ENCODE data around the gene CD82. TPM values are rescaled to one million over a fixed set of nuclear protein-coding genes. Genes with fewer than 3 reads are reported as not detected.

The CD82 gene
- total RNA-seq, 1 experiment from 2014 or later = 4.5 TPM

- Mint-ChIP-seq H3K27me3 (ENCODE audit: low read depth) (peaks cover 13% of the 10 kb centered on the region), H3K4me3 (no peak overlapping the region), H3K36me3 (ENCODE audit: insufficient read depth in 1 of 3, low read depth in 3 of 3) (peaks cover 0 to 2% (median 0%) of the 10 kb centered on the region in 3 experiments; a peak in 1 of 7 replicates), H3K27ac (no peak overlapping the region; a peak in 1 of 7 replicates), H3K9me3 (no peaks in the 10 kb centered on the region; a peak in 1 of 5 replicates), H3K4me1 (peaks cover 13 to 17% of the 10 kb centered on the region in 2 experiments)
- no peak overlapping the region for H2BK120ac ChIP-seq (ENCODE audit: low read depth, low read length, poor library complexity, severe bottlenecking)
- H3K27ac ChIP-seq (ENCODE audit: insufficient read length, low read depth, low read length) = no peak overlapping the region
- no peak overlapping the region for H4K91ac ChIP-seq (ENCODE audit: insufficient read length, low read depth, low read length)
- no peak overlapping the region for H2AK5ac ChIP-seq (ENCODE audit: insufficient read length, low read length)
- H3K56ac ChIP-seq (ENCODE audit: insufficient read length, low read depth, low read length) = no peak overlapping the region
- no peaks in the 10 kb centered on the region for H3K23me2 ChIP-seq (ENCODE audit: insufficient read length, low read depth, low read length, poor library complexity, severe bottlenecking)
- H3K79me1 ChIP-seq (ENCODE audit: insufficient read depth, low read depth, low read length, poor library complexity, severe bottlenecking) = no peaks in the 10 kb centered on the region
- H3K27me3 ChIP-seq (ENCODE audit: insufficient read depth, low read length) = no peaks in the 10 kb centered on the region
- H3K4ac ChIP-seq (ENCODE audit: low read depth, low read length) = no peak overlapping the region
- no peak overlapping the region for H3K4me2 ChIP-seq (ENCODE audit: insufficient read depth, insufficient read length, low read length)
- no peak overlapping the region for H2BK12ac ChIP-seq (ENCODE audit: insufficient read length, low read depth, low read length)
- H4K20me1 ChIP-seq (ENCODE audit: control insufficient read depth, insufficient read depth, insufficient read length) = no peaks in the 10 kb centered on the region
- H3K79me2 ChIP-seq (ENCODE audit: insufficient read depth, low read length) = no peaks in the 10 kb centered on the region
- H3K23ac ChIP-seq (ENCODE audit: insufficient read length, low read depth, low read length) = no peak overlapping the region
- H2AFZ ChIP-seq (ENCODE audit: low read length) = no peak overlapping the region
- no peak overlapping the region for H4K8ac ChIP-seq (replicated peaks; ENCODE audit: insufficient read length, low read depth, low read length)
- H2BK5ac ChIP-seq (ENCODE audit: insufficient read length, low read length) = no peak overlapping the region
- H3K18ac ChIP-seq (ENCODE audit: insufficient read length, low read depth, low read length) = no peak overlapping the region
- H2BK15ac ChIP-seq (ENCODE audit: low read depth, low read length) = no peak overlapping the region
- H3K9ac ChIP-seq (ENCODE audit: extremely low read depth, insufficient read length, low read length) = no peak overlapping the region
- WGBS (ENCODE audit: extremely low coverage, insufficient read length, low lambda C conversion rate) = no CpG with 5 or more reads among the region's 14 CpGs
- no peak for TF ChIP-seq CTCF (conservative IDR thresholded peaks at IDR 0.05)
- H3T11ph ChIP-seq (ENCODE audit: low read length) = no peak overlapping the region
- no peak overlapping the region for H3K14ac ChIP-seq (ENCODE audit: insufficient read depth, low read length)
- H3K9me3 ChIP-seq (ENCODE audit: control insufficient read depth, low read depth, low read length) = no peaks in the 10 kb centered on the region
- no peak overlapping the region for H2BK20ac ChIP-seq (ENCODE audit: low read depth, low read length, poor library complexity, severe bottlenecking)
- no peak overlapping the region for H4K5ac ChIP-seq (ENCODE audit: insufficient read length, low read depth, low read length)
- DNase-seq = no peak
- H3K4me1 ChIP-seq (ENCODE audit: insufficient read depth, low read length) = no peaks in the 10 kb centered on the region
Observed at GRCh38 chr11:44615913-44616791, 50.7 kb downstream of the CD82 start.
